Activated CD4-positive, alpha-beta T cell treated with anti-CD3 and anti-CD28 coated beads, Interleukin-2, amount 10 ng/mL, durations not matched to agents 7 days and 5 days (primary cell): ENCODE measurements around the gene VPS4B. TPM values are rescaled to one million over a fixed set of nuclear protein-coding genes. Genes with fewer than 3 reads are reported as not detected.
"Not testable (repeated sequence)": the region's sequence is repeated elsewhere in the genome, so short reads cannot be mapped to it uniquely, and the experiment has no call there.

Source experiments
- CTCF ChIA-PET: fragments of 350-600 bp; sonication (Branson Sonifier 250); formaldehyde crosslinking; loops from one replicate; lab custom pipeline; 2021; ENCODE audit warnings: antibody characterized with exemption; lab: Charles Lee
- POLR2A ChIA-PET: fragments of 350-600 bp; sonication (Branson Sonifier 250); formaldehyde crosslinking; loops from one replicate; lab custom pipeline; 2021; ENCODE audit warnings: antibody characterized with exemption; lab: Charles Lee
- DNase-seq: peaks from one replicate; pipeline ENCODE4 v3.0.0-alpha.2; 2020
- H3K27ac Mint-ChIP-seq: one replicate; pipeline ENCODE4 v1.8.0; 2021; ENCODE audit warnings: mild to moderate bottlenecking, moderate library complexity, mixed read lengths
- H3K27me3 Mint-ChIP-seq: one replicate; pipeline ENCODE4 v1.8.0; 2021; ENCODE audit warnings: mixed read lengths
- H3K36me3 Mint-ChIP-seq: one replicate; pipeline ENCODE4 v1.8.0; 2021; ENCODE audit warnings: low read depth, mixed read lengths
- H3K4me1 Mint-ChIP-seq: one replicate; pipeline ENCODE4 v1.8.0; 2021; ENCODE audit warnings: mixed read lengths
- H3K4me3 Mint-ChIP-seq: one replicate; pipeline ENCODE4 v1.8.0; 2021; ENCODE audit warnings: mild to moderate bottlenecking, moderate library complexity, mixed read lengths
- H3K9me3 Mint-ChIP-seq: one replicate; pipeline ENCODE4 v1.8.0; 2021; ENCODE audit warnings: mixed read lengths
- total RNA-seq, 2 experiments: library from RNA; stranded (reverse); gene quantifications; one replicate each; pipeline ENCODE4 v1.2.3, GENCODE V29; 2021

The VPS4B gene
- total RNA-seq, 2 experiments from 2014 or later: 69.9 to 84.7 TPM

DNA sequence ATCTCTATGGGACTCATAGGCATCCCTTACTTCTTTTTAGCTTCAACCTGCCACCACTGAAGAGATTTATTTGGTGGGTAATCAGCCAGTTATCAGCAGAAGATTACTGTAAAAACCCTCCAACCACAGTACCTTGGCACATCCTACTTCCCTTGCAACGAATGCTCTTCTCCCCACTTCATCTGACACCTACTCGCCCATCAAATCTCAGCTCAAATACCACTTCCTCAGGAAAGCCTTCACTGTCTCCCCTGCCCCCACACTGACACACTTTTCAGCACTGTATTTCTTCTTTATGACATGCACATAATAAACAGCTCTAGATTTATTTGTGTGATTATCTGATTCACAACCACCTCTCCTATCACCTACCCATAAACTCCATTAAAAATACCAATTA, 58.3 kb downstream of the VPS4B start:
- CTCF ChIA-PET: interaction anchor here (0.7 to 1.1 kb wide), 2 partner anchors 9 to 31 kb away, joined by 3 read pairs; no protein-coding TSS in a partner anchor
- H3K4me1 Mint-ChIP-seq: peaks cover 48% of the 10 kb centered on the region
- H3K4me3 Mint-ChIP-seq: peak overlapping the region; percentile 1

GRCh38 chr18:63363420-63363819, 58.9 kb downstream of the VPS4B start:
- H3K27ac Mint-ChIP-seq, H3K27me3 Mint-ChIP-seq, H3K9me3 Mint-ChIP-seq, DNase-seq, H3K4me3 Mint-ChIP-seq: not testable (repeated sequence)
- ChIA-PET CTCF (interaction anchor here (0.7 to 1.3 kb wide), 3 partner anchors 9 to 30 kb away, joined by 3 read pairs; no protein-coding TSS in a partner anchor), POLR2A (interaction anchor here (0.6 kb wide), 1 partner anchor 33 kb away, joined by 3 read pairs; no protein-coding TSS in a partner anchor)
- Mint-ChIP-seq H3K36me3 (peaks cover 36% of the 10 kb centered on the region), H3K4me1 (peaks cover 42% of the 10 kb centered on the region)

More for the DNA sequence above, 58.3 kb downstream of the VPS4B start:
- DNase-seq: peak; percentile 64
- POLR2A ChIA-PET: interaction anchor here (0.6 kb wide), 1 partner anchor 32 kb away, joined by 3 read pairs; no protein-coding TSS in a partner anchor
- Mint-ChIP-seq H3K27ac (peak overlapping the region; percentile 1), H3K9me3 (peaks cover 3% of the 10 kb centered on the region), H3K36me3 (peaks cover 40% of the 10 kb centered on the region), H3K27me3 (no peaks in the 10 kb centered on the region)

DNA sequence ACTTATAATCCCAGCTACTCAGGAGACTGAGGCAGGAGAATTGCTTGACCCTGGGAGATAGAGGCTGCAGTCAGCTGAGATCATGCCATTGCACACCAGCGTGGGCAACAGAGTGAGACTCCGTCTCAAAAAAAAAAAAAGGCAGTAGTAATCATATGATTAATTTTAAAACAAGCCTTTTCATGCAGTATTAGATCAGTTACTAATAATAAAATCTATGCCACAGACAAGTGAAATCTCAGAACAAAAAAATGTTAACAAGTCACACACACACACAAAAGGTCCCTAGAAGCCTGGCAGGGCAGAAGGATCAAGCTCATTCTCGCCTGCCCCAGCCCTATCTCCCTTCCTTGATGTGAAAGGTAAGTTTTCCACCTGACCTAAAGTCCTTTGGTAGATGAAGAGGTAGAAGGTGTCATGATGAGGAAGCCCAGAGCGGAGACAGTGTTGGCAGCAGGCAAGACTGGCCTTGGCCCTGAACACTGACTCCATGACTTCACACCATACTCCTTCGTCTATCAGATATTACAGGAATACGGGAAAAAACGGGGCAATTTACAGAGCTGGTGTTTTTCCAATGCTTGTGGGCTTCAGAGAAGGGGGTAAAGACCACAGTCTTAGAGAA, 65.9 kb downstream of the VPS4B start:
- no peaks in the 10 kb centered on the region for H3K27me3 Mint-ChIP-seq
- POLR2A ChIA-PET: no interaction called here
- H3K36me3 Mint-ChIP-seq: peaks cover 39% of the 10 kb centered on the region
- H3K9me3 Mint-ChIP-seq: no peaks in the 10 kb centered on the region
- H3K27ac Mint-ChIP-seq: no peak overlapping the region
- CTCF ChIA-PET: no interaction called here
- H3K4me1 Mint-ChIP-seq: no peaks in the 10 kb centered on the region
- no peak for DNase-seq
- no peak overlapping the region for H3K4me3 Mint-ChIP-seq

DNA sequence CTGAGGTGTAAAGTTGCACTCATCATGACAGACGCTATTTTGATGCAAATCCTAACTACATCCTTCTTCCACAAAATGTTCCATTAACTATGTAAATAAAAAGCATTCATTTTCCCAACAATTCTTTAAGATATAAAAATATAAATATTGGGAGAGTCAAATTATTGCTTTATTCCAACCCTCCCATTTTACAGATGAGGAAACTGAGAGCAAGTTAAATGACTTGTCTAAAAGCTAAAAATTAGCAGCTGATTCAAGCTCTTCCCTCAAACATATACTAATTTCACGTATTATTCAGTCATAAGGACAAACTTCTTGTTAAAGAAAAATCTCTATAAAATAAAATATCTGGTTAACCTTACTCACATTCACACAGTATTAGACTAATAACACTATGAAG, 72.0 kb downstream of the VPS4B start:
- Mint-ChIP-seq H3K4me1 (no peaks in the 10 kb centered on the region), H3K27me3 (no peaks in the 10 kb centered on the region), H3K9me3 (no peaks in the 10 kb centered on the region), H3K36me3 (peaks cover 46% of the 10 kb centered on the region), H3K27ac (no peak overlapping the region), H3K4me3 (no peak overlapping the region)
- DNase-seq: no peak
- POLR2A ChIA-PET: no interaction called here
- CTCF ChIA-PET: interaction anchor here (1.0 to 1.6 kb wide), 2 partner anchors 10 to 16 kb away, joined by 4 to 6 read pairs; no protein-coding TSS in a partner anchor

- Mint-ChIP-seq H3K4me3 (no peak overlapping the region), H3K27me3 (no peaks in the 10 kb centered on the region), H3K4me1 (no peaks in the 10 kb centered on the region), H3K36me3 (peaks cover 44% of the 10 kb centered on the region), H3K27ac (no peak overlapping the region), H3K9me3 (no peaks in the 10 kb centered on the region)
- no peak for DNase-seq
- POLR2A ChIA-PET: no interaction called here
- CTCF ChIA-PET: interaction anchor here (1.6 kb wide), 1 partner anchor 9 kb away, joined by 6 read pairs; no protein-coding TSS in a partner anchor
These were observed 73.7 kb downstream of the VPS4B start for GRCh38 chr18:63348508-63349136.

GRCh38 chr18:63346480-63347183, 75.6 kb downstream of the VPS4B start:
- DNase-seq: no peak
- no peaks in the 10 kb centered on the region for H3K9me3 Mint-ChIP-seq
- POLR2A ChIA-PET: no interaction called here
- CTCF ChIA-PET: interaction anchor here (1.1 to 1.3 kb wide), 3 partner anchors 15 to 28 kb away, joined by 3 to 4 read pairs (median 3); no protein-coding TSS in a partner anchor
- H3K27ac Mint-ChIP-seq: no peak overlapping the region
- H3K36me3 Mint-ChIP-seq: peaks cover 42% of the 10 kb centered on the region
- H3K4me1 Mint-ChIP-seq: peaks cover 2% of the 10 kb centered on the region
- no peak overlapping the region for H3K4me3 Mint-ChIP-seq
- H3K27me3 Mint-ChIP-seq: no peaks in the 10 kb centered on the region

- Mint-ChIP-seq H3K36me3 (peaks cover 47% of the 10 kb centered on the region), H3K9me3 (no peaks in the 10 kb centered on the region), H3K27me3 (no peaks in the 10 kb centered on the region), H3K27ac (no peak overlapping the region), H3K4me3 (no peak overlapping the region), H3K4me1 (peaks cover 2% of the 10 kb centered on the region)
- ChIA-PET CTCF (interaction anchor here (1.1 to 1.3 kb wide), 3 partner anchors 14 to 28 kb away, joined by 3 to 4 read pairs (median 3); no protein-coding TSS in a partner anchor), POLR2A (no interaction called here)
- DNase-seq: no peak
These were observed 76.2 kb downstream of the VPS4B start for GRCh38 chr18:63346031-63346430.

- peaks cover 2% of the 10 kb centered on the region for H3K4me1 Mint-ChIP-seq
- no peak overlapping the region for H3K4me3 Mint-ChIP-seq
- no peaks in the 10 kb centered on the region for H3K27me3 Mint-ChIP-seq
- CTCF ChIA-PET: interaction anchor here (1.3 kb wide), 1 partner anchor 14 kb away, joined by 5 read pairs; no protein-coding TSS in a partner anchor
- no peaks in the 10 kb centered on the region for H3K9me3 Mint-ChIP-seq
- DNase-seq: no peak
- H3K27ac Mint-ChIP-seq: peak overlapping the region; percentile 54
- POLR2A ChIA-PET: no interaction called here
- H3K36me3 Mint-ChIP-seq: peaks cover 48% of the 10 kb centered on the region
These were observed 77.4 kb downstream of the VPS4B start for GRCh38 chr18:63344918-63345317.

GRCh38 chr18:63344263-63344662, 78.0 kb downstream of the VPS4B start:
- H3K27me3 Mint-ChIP-seq: no peaks in the 10 kb centered on the region

GRCh38 chr18:63342206-63342605, 80.1 kb downstream of the VPS4B start:
- H3K27me3 Mint-ChIP-seq: no peaks in the 10 kb centered on the region
- CTCF ChIA-PET: interaction anchor here (0.6 kb wide), 2 partner anchors 177 to 347 kb away, joined by 3 read pairs; no protein-coding TSS in a partner anchor
- H3K36me3 Mint-ChIP-seq: peaks cover 40% of the 10 kb centered on the region
- no peak overlapping the region for H3K4me3 Mint-ChIP-seq
- no peak overlapping the region for H3K27ac Mint-ChIP-seq
- H3K9me3 Mint-ChIP-seq: no peaks in the 10 kb centered on the region
- DNase-seq: peak; percentile 45
- H3K4me1 Mint-ChIP-seq: peaks cover 2% of the 10 kb centered on the region
- POLR2A ChIA-PET: interaction anchor here (0.7 kb wide), 1 partner anchor 95 kb away, joined by 21 read pairs; no protein-coding TSS in a partner anchor

More at GRCh38 chr18:63344263-63344662, 78.0 kb downstream of the VPS4B start:
- H3K36me3 Mint-ChIP-seq: peaks cover 43% of the 10 kb centered on the region
- H3K27ac Mint-ChIP-seq: no peak overlapping the region
- DNase-seq: no peak
- CTCF ChIA-PET: interaction anchor here (1.3 kb wide), 1 partner anchor 13 kb away, joined by 5 read pairs; no protein-coding TSS in a partner anchor
- no peak overlapping the region for H3K4me3 Mint-ChIP-seq
- POLR2A ChIA-PET: no interaction called here
- H3K4me1 Mint-ChIP-seq: peaks cover 2% of the 10 kb centered on the region
- H3K9me3 Mint-ChIP-seq: no peaks in the 10 kb centered on the region

DNA sequence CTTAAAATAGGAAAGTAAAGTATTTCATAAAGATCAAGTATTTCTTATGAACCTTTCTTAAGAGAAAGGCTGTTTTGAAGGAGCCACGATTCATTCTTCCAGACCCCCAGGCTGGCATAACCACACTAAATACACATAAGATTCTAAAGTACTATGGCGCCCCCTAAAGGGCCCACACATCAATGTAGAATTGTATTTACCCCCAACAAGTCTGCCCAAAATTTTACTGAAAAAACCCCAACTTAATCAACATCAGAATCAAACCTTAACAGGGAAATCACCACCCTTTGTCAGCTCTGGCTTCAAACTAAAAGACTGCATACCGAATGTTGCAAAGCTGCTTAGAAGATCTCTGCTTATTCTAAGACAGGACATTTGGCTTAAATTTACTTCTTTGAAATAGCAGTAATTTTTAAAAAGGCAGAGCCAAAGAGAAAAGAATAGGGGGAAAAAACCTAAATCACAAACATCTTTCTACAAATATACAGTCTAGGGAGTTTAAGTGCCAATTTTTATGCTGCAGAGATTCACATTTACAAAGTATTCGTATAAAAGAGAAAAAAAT, 82.3 kb downstream of the VPS4B start:
- ChIA-PET POLR2A (no interaction called here), CTCF (interaction anchor here (0.7 to 2.0 kb wide), 6 partner anchors 9 to 324 kb away, joined by 3 to 7 read pairs (median 4); no protein-coding TSS in a partner anchor)
- H3K27me3 Mint-ChIP-seq: no peaks in the 10 kb centered on the region
- H3K4me3 Mint-ChIP-seq: no peak overlapping the region
- H3K36me3 Mint-ChIP-seq: peaks cover 41% of the 10 kb centered on the region
- peak; percentile 58 for DNase-seq
- H3K4me1 Mint-ChIP-seq: peaks cover 2% of the 10 kb centered on the region
- no peaks in the 10 kb centered on the region for H3K9me3 Mint-ChIP-seq
- H3K27ac Mint-ChIP-seq: no peak overlapping the region
